K562 (cell line): Measurements from ENCODE around the gene USP17L28.
A peak's percentile ranks its signal among the peaks of the same experiment; 100 is the strongest.
"Not testable (repeated sequence)": the region's sequence is repeated elsewhere in the genome, so short reads cannot be mapped to it uniquely, and the experiment has no call there.

Source experiments
- CTCF ChIP-seq, 3 experiments: IDR thresholded peaks in 2 of 3; conservative IDR thresholded peaks in 1 of 3; 2 replicates each; pipeline ENCODE4 v1.5.1; 2011 to 2012; ENCODE audit warnings: low read length in 3 of 3, mild to moderate bottlenecking in 3 of 3, control low read depth in 2 of 3, improper control_type of control experiment in 1 of 3, inconsistent platforms in 1 of 3, low read depth in 1 of 3, mixed read lengths in 1 of 3, moderate library complexity in 1 of 3; ENCODE audit not compliant: insufficient read depth in 2 of 3
- EP300 ChIP-seq: IDR thresholded peaks from 2 replicates; pipeline ENCODE4 v1.6.1; 2012; ENCODE audit warnings: low read length, improper control_type of control experiment
- EZH2 ChIP-seq: IDR thresholded peaks from 2 replicates; pipeline ENCODE4 v1.6.1; 2012; ENCODE audit warnings: low read depth, mild to moderate bottlenecking, inconsistent platforms, low read length, borderline replicate concordance
- GTF2F1 ChIP-seq: IDR thresholded peaks from 2 replicates; pipeline ENCODE4 v1.6.1; 2011; ENCODE audit warnings: low read depth, low read length, improper control_type of control experiment
- MAZ ChIP-seq, 2 experiments: fragments of 450-650 bp in 1 of 2; sonication (generic) in 1 of 2; formaldehyde crosslinking; IDR thresholded peaks in 1 of 2; conservative IDR thresholded peaks in 1 of 2; 2 replicates each; pipeline versions ENCODE4 v1.4.0 to v1.5.0; 2020; ENCODE audit warnings: mild to moderate bottlenecking in 1 of 2, missing genetic modification reagents in 1 of 2
- NKRF ChIP-seq: fragments of 450-650 bp; IDR thresholded peaks from 2 replicates; pipeline ENCODE4 v1.6.1; 2016; ENCODE audit warnings: borderline replicate concordance
- PKNOX1 ChIP-seq: fragments of 450-650 bp; IDR thresholded peaks from 2 replicates; pipeline ENCODE4 v1.6.1; 2016
- TAF15 ChIP-seq: fragments of 200-400 bp; formaldehyde crosslinking; IDR thresholded peaks from 2 replicates; pipeline ENCODE4 v1.6.1; 2017; ENCODE audit warnings: mild to moderate bottlenecking, low read depth, low read length, moderate library complexity
- YY1 ChIP-seq, 3 experiments: IDR thresholded peaks; 2 replicates each; pipeline ENCODE4 v1.6.1; 2011; ENCODE audit warnings: low read length in 2 of 3, mild to moderate bottlenecking in 2 of 3, moderate library complexity in 2 of 3, borderline replicate concordance in 1 of 3, control low read depth in 1 of 3, low read depth in 1 of 3; ENCODE audit not compliant: insufficient read depth in 3 of 3, insufficient replicate concordance in 2 of 3, control insufficient read depth in 1 of 3, insufficient read length in 1 of 3; ENCODE audit errors: extremely low read depth in 1 of 3
- ZBTB1 ChIP-seq: sonication (generic); formaldehyde crosslinking; IDR thresholded peaks from 2 replicates; pipeline ENCODE4 v1.8.1; 2023; ENCODE audit warnings: missing genetic modification reagents, low read depth, mild to moderate bottlenecking, borderline replicate concordance
- ZFP36 ChIP-seq: fragments of 150-350 bp; IDR thresholded peaks from 2 replicates; pipeline ENCODE4 v1.6.1; 2018; ENCODE audit warnings: low read length, low read depth; ENCODE audit not compliant: partially characterized antibody

- TF ChIP-seq MAZ (CRISPR knock-in tag; conservative IDR thresholded peaks at IDR 0.05 in 1 of 2, IDR thresholded peaks at IDR 0.05 in 1 of 2); EP300; NKRF; EZH2; ZBTB1 (CRISPR knock-in tag); TAF15; PKNOX1; GTF2F1; YY1 (IDR thresholded peaks at IDR 0.05; ENCODE audit: borderline replicate concordance in 1 of 3, control insufficient read depth in 1 of 3, extremely low read depth in 1 of 3, insufficient read depth in 3 of 3, insufficient read length in 1 of 3, insufficient replicate concordance in 2 of 3, low read depth in 1 of 3, low read length in 2 of 3); ZFP36: not testable (repeated sequence)
- TF ChIP-seq CTCF (IDR thresholded peaks at IDR 0.05 in 2 of 3, conservative IDR thresholded peaks at IDR 0.05 in 1 of 3; ENCODE audit: insufficient read depth in 2 of 3, low read depth in 1 of 3, low read length in 3 of 3), result peak in 2 of 3 experiments; percentile 30 to 49; a peak in 2 of 6 replicates
These were observed 32.4 kb downstream of the USP17L28 start for GRCh38 chr4:9381012-9381534.
